Endothelial cell of umbilical vein (primary cell): ENCODE results near the gene GPR137. TPM values are rescaled to one million over a fixed set of nuclear protein-coding genes. Genes with fewer than 3 reads are reported as not detected.

Experiments
- BruUV-seq: library from RNA; stranded (reverse); fragments of 400-500 nt; replicated peaks from 2 replicates; lab custom pipeline; 2021; lab: Mats Ljungman, UMichigan
- CTCF ChIA-PET: fragments of 300-600, 350-600 bp; sonication (Branson Sonifier 250); formaldehyde crosslinking; loops from one replicate; lab custom pipeline; 2021; ENCODE audit warnings: antibody characterized with exemption, inconsistent platforms; lab: Charles Lee
- POLR2A ChIA-PET: fragments of 300-600, 350-600 bp; sonication (Branson Sonifier 250); formaldehyde crosslinking; loops from one replicate; lab custom pipeline; 2021; ENCODE audit warnings: antibody characterized with exemption, inconsistent platforms; lab: Charles Lee
- DNase-seq: peaks from one replicate; pipeline ENCODE4 v3.0.0-alpha.2; 2011; ENCODE audit warnings: low read depth, low spot score
- FAIRE-seq: peaks from 2 replicates; lab custom pipeline; 2011; peaks lifted over from hg19 to GRCh38; lab: Jason Lieb, UNC
- H2AFZ ChIP-seq: 2 replicates; pipeline ENCODE4 v1.6.0; 2012; ENCODE audit warnings: low read depth, low read length, control low read depth, inconsistent platforms
- H3K27ac ChIP-seq: 2 replicates; pipeline ENCODE4 v1.5.1; 2011; ENCODE audit warnings: low read depth, mild to moderate bottlenecking, control low read depth, low read length, moderate library complexity; ENCODE audit not compliant: insufficient read depth
- H3K27me3 ChIP-seq, 2 experiments: 2 replicates each; pipeline versions ENCODE4 v1.6.0 to v1.6.1; 2011; ENCODE audit warnings: low read length in 2 of 2, mixed read lengths in 1 of 2; ENCODE audit not compliant: control insufficient read depth in 2 of 2, insufficient read depth in 2 of 2
- H3K36me3 ChIP-seq, 2 experiments: 2 replicates in 1 of 2; 3 replicates in 1 of 2; pipeline ENCODE4 v1.5.1; 2011; ENCODE audit warnings: low read length in 2 of 2, mild to moderate bottlenecking in 1 of 2, moderate library complexity in 1 of 2; ENCODE audit not compliant: control insufficient read depth in 2 of 2, insufficient read depth in 2 of 2; ENCODE audit errors: extremely low read depth in 1 of 2
- H3K4me1 ChIP-seq: 3 replicates; pipeline ENCODE4 v1.5.1; 2011; ENCODE audit warnings: mild to moderate bottlenecking, low read length; ENCODE audit not compliant: control insufficient read depth, insufficient read depth; ENCODE audit errors: extremely low read depth
- H3K4me2 ChIP-seq: 2 replicates; pipeline ENCODE4 v1.6.1; 2011; ENCODE audit warnings: low read length, control low read depth, mixed read lengths; ENCODE audit not compliant: insufficient read depth
- H3K4me3 ChIP-seq, 3 experiments: fragments of 200-600 bp in 1 of 3; sonication (generic), shearing (Covaris generic) in 1 of 3; replicated peaks in 1 of 3; 2 replicates each; pipeline ENCODE4 v1.5.1; 2011 to 2016; ENCODE audit warnings: control low read depth in 3 of 3, low read length in 3 of 3, mild to moderate bottlenecking in 2 of 3, inconsistent platforms in 1 of 3, low read depth in 1 of 3, moderate library complexity in 1 of 3; ENCODE audit not compliant: insufficient read depth in 1 of 3
- H3K79me2 ChIP-seq: 2 replicates; pipeline ENCODE4 v1.6.0; 2012; ENCODE audit warnings: low read length, inconsistent platforms; ENCODE audit not compliant: control insufficient read depth, insufficient read depth
- H3K9ac ChIP-seq: replicated peaks from 2 replicates; pipeline ENCODE3; 2011; ENCODE audit warnings: low read length, control low read depth; ENCODE audit not compliant: insufficient read depth; ENCODE audit errors: extremely low read depth
- H3K9me1 ChIP-seq: replicated peaks from 3 replicates; pipeline ENCODE4 v1.6.0; 2011; ENCODE audit warnings: mild to moderate bottlenecking, low read length; ENCODE audit not compliant: control insufficient read depth, insufficient read depth; ENCODE audit errors: extremely low read depth
- H3K9me3 ChIP-seq: replicated peaks from 2 replicates; pipeline ENCODE4 v1.5.1; 2012; ENCODE audit warnings: low read length, inconsistent platforms; ENCODE audit not compliant: control insufficient read depth, insufficient read depth
- H4K20me1 ChIP-seq: replicated peaks from 2 replicates; pipeline ENCODE3; 2011; ENCODE audit warnings: mild to moderate bottlenecking, low read length; ENCODE audit not compliant: control insufficient read depth, insufficient read depth; ENCODE audit errors: extremely low read depth
- EZH2 ChIP-seq: IDR thresholded peaks from 2 replicates; pipeline ENCODE4 v1.6.1; 2012; ENCODE audit warnings: borderline replicate concordance, low read depth, mild to moderate bottlenecking, moderate library complexity, low read length, inconsistent platforms; ENCODE audit not compliant: severe bottlenecking
- FOS ChIP-seq: IDR thresholded peaks from 2 replicates; pipeline ENCODE4 v1.6.1; 2011; ENCODE audit warnings: mild to moderate bottlenecking, low read length, moderate library complexity, borderline replicate concordance; ENCODE audit not compliant: insufficient read depth
- GATA2 ChIP-seq: IDR thresholded peaks from 2 replicates; pipeline ENCODE4 v1.7.0; 2011; ENCODE audit warnings: low read depth, mild to moderate bottlenecking, moderate library complexity, mixed read lengths, low read length; ENCODE audit not compliant: insufficient read length, insufficient read depth
- JUN ChIP-seq: IDR thresholded peaks from 2 replicates; pipeline ENCODE4 v1.6.1; 2011; ENCODE audit warnings: borderline replicate concordance, low read depth; ENCODE audit not compliant: insufficient read length, insufficient read depth
- MYC ChIP-seq: IDR thresholded peaks from one replicate; pipeline ENCODE4 v1.6.1; 2011; ENCODE audit warnings: mild to moderate bottlenecking, low read depth, low read length
- POLR2A ChIP-seq: IDR thresholded peaks from 2 replicates; pipeline ENCODE4 v1.6.1; 2012; ENCODE audit warnings: low read depth, mild to moderate bottlenecking, control low read depth, low read length
- POLR2AphosphoS5 ChIP-seq: IDR thresholded peaks from 2 replicates; pipeline ENCODE4 v1.6.1; 2012; ENCODE audit warnings: low read depth, mild to moderate bottlenecking, control low read depth, low read length, moderate library complexity; ENCODE audit not compliant: insufficient read depth
- dilution Hi-C: fragments of 300-500 bp; cut with MboI; formaldehyde crosslinking; loops from one replicate; pipeline ENCODE4 v1.15.0; 2019; ENCODE audit warnings: low sequenced_read_pairs; ENCODE audit not compliant: extremely low pct_ligation_motif_present
- intact Hi-C: fragments of 100-400 bp; cut with micrococcal nuclease; formaldehyde crosslinking; loops from one replicate; pipeline ENCODE4 v1.10.0; 2022
- polyA plus RNA-seq, 4 experiments: library from polyadenylated mRNA; depleted of rRNA in 3 of 4; stranded (reverse) in 3 of 4; unstranded in 1 of 4; fragments of >200 nt; gene quantifications; 2 replicates each; pipeline versions ENCODE4 v1.2.1 to v1.2.3, GENCODE V29; 2011 to 2012; ENCODE audit warnings: missing spikeins in 1 of 4
- total RNA-seq: library from RNA; stranded (reverse); gene quantifications from 2 replicates; pipeline ENCODE4 v1.2.3, GENCODE V29; 2021
- TF ChIP-seq, protein P1 (sequence below), 2 donors: IDR thresholded peaks; 1 replicate in 1 of 2; 2 replicates in 1 of 2; pipeline ENCODE4 v1.5.1; 2011; ENCODE audit warnings: low read length in 2 of 2, mild to moderate bottlenecking in 2 of 2, moderate library complexity in 2 of 2, control low read depth in 1 of 2, inconsistent platforms in 1 of 2, low read depth in 1 of 2; ENCODE audit not compliant: insufficient read depth in 1 of 2; ENCODE audit errors: extremely low read depth in 1 of 2
- TF ChIP-seq, protein P2 (sequence below): IDR thresholded peaks from 2 replicates; pipeline ENCODE4 v1.6.1; 2011; ENCODE audit not compliant: insufficient read depth, insufficient read length

Gene GPR137
- total and polyA plus RNA-seq, 2 donors (not counting 3 experiments of a cell fraction or from before 2014, with no cell fraction given): 40.9 to 42.5 TPM

DNA sequence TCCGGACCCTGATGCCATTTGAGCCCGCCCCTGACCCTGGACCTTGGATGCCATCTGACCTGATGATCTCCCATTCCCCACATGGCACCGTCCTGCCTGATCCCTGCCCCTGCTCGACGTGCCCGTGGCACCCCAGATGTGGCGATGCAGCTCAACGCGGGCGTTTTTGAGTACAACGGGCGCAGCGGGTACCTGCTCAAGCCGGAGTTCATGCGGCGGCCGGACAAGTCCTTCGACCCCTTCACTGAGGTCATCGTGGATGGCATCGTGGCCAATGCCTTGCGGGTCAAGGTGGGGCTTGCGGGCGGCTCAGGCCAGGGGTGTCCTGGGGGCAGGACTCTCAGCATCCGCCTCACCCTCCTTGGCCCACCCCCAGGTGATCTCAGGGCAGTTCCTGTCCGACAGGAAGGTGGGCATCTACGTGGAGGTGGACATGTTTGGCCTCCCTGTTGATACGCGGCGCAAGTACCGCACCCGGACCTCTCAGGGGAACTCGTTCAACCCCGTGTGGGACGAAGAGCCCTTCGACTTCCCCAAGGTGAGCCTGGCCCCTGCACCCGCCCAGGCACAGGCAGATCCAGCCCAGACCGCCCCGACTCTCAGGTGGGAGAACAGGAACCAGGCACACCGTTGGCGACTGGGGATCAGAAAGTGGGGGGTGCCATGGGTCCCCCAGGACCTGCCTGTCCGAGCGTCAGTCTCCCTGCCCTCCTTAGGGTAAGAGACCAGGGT is 23.2 kb upstream of the GPR137 start:
- peak overlapping the region; percentile 83 for H3K27ac ChIP-seq
- ChIA-PET CTCF (interaction anchor here (0.6 to 2.7 kb wide), 10 partner anchors 8 to 93 kb away, joined by 3 to 24 read pairs (median 4); partner anchors contain the start of genes CATSPERZ and PLCB3), POLR2A (interaction anchor here (0.7 kb wide), 1 partner anchor 16 kb away, joined by 4 read pairs; the partner anchor contains the start of gene PPP1R14B)
- peak overlapping the region; percentile 31 for H3K9ac ChIP-seq
- no peaks in the 10 kb centered on the region for H4K20me1 ChIP-seq
- H3K79me2 ChIP-seq: no peaks in the 10 kb centered on the region
- peaks cover 27% of the 10 kb centered on the region for H3K4me1 ChIP-seq
- no TSS peak for BruUV-seq
- FAIRE-seq (no peak), DNase-seq (no peak)
- peak overlapping the region; percentile 14 for H3K4me2 ChIP-seq
- intact Hi-C loops (loop anchor here (1.0 kb wide), 1 partner anchor 11 kb away; the partner anchor contains the start of gene PLCB3), dilution Hi-C loops (no loop called here)
- no peak overlapping the region for H3K4me3 ChIP-seq
- H3K36me3 ChIP-seq: peaks cover 16 to 40% of the 10 kb centered on the region in 2 experiments
- no peaks in the 10 kb centered on the region for H3K9me3 ChIP-seq
- TF ChIP-seq POLR2AphosphoS5 (no peak), JUN (no peak), GATA2 (no peak), MYC (no peak), POLR2A (no peak), FOS (no peak), EZH2 (no peak)
- TF ChIP-seq, protein P1, sequence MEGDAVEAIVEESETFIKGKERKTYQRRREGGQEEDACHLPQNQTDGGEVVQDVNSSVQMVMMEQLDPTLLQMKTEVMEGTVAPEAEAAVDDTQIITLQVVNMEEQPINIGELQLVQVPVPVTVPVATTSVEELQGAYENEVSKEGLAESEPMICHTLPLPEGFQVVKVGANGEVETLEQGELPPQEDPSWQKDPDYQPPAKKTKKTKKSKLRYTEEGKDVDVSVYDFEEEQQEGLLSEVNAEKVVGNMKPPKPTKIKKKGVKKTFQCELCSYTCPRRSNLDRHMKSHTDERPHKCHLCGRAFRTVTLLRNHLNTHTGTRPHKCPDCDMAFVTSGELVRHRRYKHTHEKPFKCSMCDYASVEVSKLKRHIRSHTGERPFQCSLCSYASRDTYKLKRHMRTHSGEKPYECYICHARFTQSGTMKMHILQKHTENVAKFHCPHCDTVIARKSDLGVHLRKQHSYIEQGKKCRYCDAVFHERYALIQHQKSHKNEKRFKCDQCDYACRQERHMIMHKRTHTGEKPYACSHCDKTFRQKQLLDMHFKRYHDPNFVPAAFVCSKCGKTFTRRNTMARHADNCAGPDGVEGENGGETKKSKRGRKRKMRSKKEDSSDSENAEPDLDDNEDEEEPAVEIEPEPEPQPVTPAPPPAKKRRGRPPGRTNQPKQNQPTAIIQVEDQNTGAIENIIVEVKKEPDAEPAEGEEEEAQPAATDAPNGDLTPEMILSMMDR (IDR thresholded peaks at IDR 0.05; ENCODE audit: extremely low read depth in 1 of 2, insufficient read depth in 1 of 2, low read depth in 1 of 2, low read length in 2 of 2): no peak
- TF ChIP-seq, protein P2, sequence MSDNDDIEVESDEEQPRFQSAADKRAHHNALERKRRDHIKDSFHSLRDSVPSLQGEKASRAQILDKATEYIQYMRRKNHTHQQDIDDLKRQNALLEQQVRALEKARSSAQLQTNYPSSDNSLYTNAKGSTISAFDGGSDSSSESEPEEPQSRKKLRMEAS: no peak
- H3K27me3 ChIP-seq: no peaks in the 10 kb centered on the region
- H3K9me1 ChIP-seq: no peaks in the 10 kb centered on the region
- H2AFZ ChIP-seq: no peak overlapping the region
